ENCODE results near the gene GRAMD2A.

Gene GRAMD2A

DNA sequence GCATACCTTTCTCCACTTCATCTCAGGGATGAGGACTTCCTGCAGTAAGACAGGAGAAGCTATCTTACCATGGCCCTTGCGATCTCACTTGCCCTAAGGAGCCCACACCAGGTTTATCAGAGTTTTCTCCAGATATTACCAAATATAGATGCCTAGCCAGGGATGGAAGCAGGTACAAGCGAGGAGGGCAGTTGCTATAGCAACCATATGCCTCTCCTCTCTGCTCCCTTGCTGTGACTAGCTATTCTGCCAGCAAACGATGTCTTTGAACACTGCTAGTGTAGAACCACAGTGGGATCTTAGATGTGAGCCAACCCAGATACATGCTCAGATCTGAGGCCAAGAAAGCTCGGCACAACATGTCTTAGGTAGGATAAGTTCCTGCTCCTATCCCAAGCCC, 33.9 kb downstream of the GRAMD2A start:
- DNase-seq = no peak

DNA sequence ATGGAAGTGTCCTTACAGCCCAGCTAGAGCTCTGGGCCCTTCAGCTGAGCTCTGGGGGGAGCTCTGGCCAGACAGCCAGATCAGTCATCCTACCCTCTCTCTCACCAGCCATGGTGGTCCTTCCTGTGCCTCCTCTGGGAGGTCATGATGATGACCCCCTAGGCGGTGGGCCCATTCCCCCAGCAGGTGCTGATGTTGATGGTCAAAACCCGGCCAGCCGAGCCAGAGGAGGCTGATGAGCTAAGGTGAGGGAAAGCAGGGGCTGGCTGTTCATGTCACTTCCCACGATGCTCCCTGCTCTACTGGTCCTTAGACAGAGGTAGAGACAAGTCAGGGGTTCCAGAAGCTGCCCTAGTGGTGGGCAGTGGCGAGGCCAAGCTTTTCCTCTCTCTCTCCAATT, 35.0 kb downstream of the GRAMD2A start:
- DNase-seq = no peak

DNA sequence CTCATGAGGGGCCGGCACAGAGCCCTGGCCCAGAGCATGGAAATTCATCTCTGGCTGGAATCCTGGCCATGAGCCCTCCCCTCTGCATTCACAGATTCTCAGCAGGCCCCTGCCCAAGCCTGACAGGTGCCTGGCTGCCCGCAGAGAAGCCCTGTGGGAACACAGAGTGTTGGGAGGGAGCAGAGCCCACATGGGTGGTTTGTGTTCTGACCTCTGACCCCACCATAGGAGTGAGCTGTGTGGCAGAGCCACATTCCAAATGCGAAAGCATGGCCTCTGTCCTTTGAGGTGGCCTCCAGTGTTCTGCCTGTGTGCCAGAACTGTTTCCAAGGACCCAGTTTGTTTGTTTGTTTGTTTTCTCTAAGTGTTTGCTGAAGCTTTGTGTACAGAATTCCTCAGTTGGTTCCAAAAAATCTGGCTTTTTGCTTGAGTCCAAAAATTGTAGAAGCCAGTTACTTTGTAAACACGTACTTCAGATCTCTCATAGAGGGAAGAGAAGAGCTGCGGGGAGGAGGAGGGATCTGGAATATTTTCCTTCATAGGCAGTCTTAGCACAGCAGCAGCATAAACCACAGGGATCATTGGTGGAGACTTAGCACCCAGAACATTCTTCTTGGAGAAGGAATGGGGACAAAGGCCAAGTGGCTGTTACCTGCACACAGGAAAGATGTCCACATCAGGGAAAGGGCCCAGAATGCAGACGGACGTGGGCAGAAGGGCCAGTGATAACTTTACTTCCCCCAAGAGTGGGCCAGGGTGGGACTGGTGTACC, 36.0 kb downstream of the GRAMD2A start:
- no peak for DNase-seq

DNA sequence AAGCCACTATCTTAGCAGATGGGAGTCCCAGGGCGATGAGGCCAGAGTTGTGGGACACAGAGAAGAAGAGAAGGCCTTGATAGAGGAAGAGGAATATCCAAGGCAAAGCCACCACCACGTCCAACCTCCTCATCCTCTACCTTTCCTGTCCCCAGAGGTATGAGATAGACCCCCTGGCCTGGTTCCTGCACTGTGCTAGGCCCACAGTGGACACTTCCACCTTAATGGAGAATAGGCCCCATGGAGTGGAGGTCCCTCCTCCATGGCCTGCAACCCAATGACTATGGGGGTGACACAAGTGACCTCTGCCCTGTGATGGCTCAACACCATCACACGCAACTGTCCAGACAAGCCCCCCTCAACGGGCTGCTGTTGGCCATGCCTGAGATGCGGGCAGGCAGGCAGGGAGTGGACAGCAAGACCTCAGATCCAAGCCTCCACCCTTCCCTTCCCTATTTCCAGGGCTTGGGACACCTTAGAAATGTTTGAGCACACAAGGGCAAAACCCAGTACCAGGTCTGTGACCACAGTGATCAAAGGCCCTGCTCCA, 36.8 kb downstream of the GRAMD2A start:
- no peak for DNase-seq

DNA sequence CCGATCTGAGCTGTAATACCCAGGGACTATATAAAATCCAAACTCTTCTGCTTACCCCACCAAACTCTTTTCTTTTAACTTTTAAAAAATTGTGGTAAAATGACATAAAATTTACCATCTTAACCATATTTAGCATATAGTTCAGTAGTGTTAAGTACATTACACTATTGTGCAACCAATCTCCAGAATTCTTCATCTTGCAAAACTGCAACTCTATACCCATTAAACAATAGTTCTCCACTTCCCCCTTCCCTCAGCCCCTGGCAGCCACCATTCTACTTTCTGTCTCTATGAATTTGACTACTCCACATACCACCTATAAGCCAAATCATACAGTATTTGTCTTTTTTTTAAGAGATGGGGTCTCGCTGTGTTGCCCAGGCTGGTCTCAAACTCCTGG, 40.7 kb downstream of the GRAMD2A start:
- DNase-seq = no peak

DNA sequence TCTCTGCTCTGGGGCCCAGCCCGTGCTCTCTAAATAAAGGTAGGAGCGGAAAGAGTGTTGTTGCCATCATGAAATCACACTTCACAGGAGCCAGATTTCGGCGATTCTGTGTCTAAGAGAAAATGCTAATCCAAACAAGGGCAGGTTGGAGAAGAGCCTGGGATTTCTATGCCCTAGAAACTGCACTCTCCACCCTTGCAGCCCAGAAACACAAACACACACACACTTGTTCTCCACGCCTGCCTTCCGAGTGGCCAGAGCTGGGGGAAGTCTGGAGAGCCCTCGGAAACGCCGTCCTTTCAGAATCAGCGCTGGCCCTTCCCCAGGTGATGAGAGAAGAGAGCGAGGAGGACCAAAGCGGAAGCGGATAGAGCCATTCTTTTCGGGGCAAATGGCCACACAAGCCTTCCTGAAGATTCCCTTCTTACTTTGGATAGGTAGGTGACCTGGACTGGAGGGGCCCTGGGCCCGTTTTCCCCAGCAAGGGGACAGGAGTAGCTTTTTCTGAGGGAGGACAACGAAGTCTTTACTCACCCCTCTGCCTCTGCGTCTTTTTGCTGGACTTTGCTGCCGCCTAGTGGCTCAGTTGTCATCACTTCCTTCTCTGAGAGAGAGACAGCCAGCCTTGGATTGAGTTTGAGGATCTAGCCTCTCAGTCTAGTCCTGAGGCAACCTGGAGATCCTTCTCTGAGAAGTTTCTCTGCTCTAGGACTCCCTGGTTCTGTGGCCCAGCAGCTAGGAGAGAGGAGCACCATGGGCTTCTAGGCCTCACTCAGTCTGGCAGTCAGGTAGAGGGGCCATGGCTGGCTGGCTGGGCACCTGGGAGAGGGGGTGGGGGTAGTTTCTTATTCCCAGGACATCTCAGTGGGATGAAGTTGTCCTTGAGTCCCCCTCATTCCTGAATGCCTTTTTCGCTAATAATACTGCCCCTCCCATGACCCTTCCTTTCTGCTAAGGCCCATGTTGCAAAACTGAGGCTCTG, 41.7 kb downstream of the GRAMD2A start:
- DNase-seq = peak; percentile 82 to 86

DNA sequence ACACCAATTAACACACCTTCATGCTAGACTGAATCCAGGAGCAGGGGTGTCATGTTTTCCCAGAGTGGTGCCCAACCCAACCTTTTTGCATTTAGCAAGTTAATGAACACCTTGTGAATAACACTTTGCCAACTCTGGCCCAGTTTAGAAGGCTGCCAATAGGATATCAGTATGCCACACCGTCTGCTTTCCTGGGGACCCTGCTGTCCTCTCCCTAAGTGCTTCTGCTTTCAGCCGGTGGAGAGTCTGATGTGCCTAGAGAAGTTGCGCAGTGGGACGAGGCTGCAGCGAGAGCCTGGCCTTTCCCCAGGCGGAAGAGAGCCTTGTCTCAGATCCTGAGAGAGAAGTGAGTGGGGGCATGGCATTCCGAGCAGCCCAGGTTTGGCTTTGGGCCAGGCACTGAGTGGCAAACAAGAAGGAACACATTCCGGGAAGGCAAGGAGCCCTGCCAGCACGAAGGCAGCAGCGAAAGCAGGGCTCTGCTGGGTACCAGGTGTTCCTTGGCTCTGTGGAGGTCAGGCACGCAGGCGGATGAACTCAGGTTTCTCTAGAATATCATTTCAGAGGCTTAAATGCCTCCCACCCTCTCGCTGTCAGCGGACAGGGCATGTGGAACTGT, 42.5 kb downstream of the GRAMD2A start:
- DNase-seq = peak in 1 of 2 experiments; percentile 41

DNA sequence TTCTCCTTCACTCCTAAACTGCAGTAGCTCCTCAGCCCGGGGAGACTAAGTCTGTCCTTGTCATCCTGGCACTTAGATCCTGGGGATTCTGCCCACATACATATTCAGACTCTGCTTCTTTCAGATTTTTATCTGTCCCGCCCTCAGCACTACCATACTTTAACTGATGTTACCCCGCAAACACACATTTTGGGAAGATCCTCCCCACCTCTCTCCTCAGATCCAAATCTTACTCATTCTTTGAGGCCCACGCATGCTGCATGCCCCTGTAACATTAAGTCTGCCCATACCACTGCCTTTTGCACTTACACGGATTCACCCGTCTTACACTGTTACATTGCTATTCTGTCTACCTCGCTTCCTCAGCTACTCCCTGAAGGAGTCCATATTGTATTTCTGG, 43.3 kb downstream of the GRAMD2A start:
- DNase-seq = no peak

DNA sequence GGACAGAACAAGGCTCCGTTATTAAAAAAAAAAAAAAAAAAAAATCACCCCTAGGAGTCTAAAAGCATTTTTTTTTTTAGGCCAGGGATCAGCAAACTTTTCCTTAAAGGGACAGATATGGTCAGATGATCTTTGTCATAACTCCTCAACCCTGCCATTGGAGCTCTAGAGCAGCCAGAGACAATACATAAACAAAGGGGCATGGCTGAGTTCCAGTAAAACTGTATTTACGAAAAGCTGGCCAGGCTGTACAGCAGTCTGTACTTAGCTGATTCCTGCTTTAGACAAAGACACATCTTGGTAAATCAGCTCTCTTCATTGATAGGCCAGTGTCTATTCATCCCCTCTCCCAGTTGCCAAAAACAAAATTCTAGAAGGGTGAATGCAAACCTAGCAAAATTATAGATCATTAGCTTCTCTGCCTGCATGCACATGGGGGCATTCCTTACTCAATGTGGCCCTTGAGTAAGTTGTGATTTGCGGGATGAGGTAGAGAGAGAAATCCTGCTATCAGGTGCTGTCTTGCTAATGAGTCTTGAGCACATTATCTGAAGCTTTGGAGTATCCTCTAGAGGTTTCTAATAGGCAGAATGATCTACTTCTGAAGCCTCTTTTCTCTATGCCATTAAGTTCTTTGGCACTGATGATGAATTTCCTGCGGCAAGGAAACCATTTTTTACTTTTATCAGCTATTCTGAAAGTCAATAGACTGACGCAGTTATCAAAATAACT, 44.2 kb downstream of the GRAMD2A start:
- DNase-seq = no peak

DNA sequence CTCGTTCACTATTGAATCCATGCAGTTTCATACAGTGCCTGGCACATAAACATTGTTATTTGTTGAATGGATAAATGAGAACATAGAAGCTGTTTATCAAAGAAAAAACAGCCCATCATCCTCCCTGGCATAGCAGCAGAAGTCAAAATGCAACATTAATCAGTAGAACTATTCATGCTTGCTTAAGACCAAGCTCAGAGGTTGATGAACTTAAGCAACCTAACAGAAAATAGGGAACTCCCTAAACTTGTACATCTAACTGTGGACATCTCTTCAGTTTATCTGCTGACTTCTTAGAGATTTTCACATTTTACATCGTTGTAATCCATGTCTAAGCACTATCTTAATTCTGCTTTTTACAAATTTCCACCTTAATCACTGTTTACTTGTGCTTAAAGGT, 50.2 kb downstream of the GRAMD2A start:
- DNase-seq = no peak

DNA sequence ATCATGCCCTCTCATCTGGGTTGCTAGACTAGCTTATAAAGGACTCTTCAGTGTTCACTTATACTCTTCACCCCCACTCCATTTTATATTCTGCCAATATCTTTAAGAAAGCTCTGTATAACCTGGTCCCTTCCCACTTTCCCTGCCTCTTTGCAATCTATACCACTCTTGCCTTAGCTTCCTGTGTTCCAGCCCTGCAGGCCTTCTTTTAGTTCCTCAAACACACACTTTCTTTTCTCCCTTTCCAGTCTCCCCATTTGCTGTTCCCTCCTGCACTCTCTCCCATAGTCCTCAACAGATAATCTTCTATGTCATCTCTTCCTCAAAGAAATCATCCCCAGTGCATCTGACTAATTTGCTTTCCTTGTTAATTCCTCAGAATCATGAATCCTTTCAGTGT, 50.7 kb downstream of the GRAMD2A start:
- no peak for DNase-seq

DNA sequence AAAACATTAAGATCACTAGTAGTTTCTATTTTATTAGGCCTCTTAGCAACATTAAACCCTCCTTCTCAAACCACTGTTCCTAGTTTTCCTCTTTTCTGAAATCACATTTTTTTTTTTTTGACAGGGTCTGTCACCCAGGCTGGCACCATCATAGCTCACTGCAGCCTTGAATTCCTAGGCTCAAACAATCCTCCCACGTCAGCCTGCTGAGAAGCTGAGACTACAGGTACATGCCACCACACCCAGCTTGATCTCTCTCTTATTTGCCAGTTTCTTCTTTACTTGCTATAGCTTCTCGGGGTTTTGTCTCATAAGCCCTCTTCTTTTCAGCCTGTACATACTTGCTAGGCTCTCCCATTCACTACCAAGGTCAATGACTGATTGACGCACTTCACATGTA, 51.4 kb downstream of the GRAMD2A start:
- no peak for DNase-seq

DNA sequence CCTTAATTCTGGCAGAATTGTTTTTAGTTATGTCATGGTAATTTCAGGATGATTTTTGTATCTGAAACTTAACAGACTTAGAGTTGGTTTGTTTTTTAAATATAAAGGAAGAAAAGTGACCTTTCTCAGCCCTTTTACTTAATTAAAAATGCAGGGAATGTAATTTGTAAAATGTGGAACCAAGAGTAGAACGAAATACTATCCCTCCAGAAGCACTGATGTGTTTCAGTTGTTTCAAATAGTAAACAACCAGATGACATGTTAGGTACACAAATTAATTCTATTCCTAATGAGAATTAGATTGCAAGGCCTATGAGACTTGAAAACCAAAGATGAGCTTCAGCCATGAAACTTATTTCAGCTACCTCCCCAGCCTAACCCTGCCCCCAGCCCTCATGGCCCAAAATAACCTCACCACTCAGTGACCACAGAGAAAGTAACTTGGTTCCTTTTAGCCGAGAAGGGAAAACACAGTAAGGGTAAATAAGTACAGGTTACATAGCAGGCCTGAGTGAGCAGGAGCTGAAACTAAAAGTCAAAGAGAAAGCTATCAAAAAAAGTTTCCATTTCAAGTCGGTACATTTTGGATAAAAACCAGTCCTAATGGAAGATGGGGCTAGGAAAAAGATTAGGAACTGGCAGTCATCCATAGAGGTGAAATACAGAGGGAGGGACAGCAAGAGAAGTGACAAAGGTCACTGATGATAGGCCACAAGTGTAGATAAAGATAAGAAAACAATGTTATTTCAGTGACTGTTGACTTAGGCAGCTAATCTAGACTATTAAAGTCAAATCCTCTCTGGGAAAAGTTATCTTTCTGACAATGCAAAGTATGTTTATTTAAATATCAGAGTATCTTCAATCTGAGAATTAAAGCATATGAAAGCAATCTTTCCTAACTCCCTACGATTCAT, 56.2 kb downstream of the GRAMD2A start:
- no peak for DNase-seq

DNA sequence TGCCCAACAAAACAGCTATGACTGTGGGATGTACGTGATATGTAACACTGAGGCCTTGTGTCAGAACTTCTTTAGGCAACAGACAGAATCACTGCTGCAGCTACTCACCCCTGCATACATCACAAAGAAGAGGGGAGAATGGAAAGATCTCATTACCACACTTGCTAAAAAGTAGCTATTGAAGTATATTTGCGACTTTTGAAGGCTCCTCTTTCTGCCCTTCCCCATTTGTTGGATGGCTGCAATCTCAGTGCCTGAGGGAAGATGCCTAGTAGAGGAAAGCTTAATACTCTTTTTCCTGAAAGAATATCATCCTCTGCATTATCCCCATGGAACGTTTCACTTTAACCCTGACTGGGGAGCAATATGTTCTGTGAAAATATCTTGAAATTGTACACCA, 57.5 kb downstream of the GRAMD2A start:
- no peak for DNase-seq

DNA sequence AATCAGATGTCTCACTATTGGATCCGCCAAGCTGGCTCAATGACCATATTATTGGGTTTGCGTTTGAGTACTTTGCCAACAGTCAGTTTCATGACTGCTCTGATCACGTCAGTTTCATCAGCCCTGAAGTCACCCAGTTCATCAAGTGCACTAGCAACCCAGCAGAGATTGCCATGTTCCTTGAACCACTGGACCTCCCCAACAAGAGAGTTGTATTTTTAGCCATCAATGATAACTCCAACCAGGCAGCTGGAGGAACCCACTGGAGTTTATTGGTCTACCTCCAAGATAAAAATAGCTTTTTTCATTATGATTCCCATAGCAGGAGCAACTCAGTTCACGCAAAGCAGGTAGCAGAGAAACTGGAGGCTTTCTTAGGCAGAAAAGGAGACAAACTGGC, 57.9 kb downstream of the GRAMD2A start:
- DNase-seq = no peak

DNA sequence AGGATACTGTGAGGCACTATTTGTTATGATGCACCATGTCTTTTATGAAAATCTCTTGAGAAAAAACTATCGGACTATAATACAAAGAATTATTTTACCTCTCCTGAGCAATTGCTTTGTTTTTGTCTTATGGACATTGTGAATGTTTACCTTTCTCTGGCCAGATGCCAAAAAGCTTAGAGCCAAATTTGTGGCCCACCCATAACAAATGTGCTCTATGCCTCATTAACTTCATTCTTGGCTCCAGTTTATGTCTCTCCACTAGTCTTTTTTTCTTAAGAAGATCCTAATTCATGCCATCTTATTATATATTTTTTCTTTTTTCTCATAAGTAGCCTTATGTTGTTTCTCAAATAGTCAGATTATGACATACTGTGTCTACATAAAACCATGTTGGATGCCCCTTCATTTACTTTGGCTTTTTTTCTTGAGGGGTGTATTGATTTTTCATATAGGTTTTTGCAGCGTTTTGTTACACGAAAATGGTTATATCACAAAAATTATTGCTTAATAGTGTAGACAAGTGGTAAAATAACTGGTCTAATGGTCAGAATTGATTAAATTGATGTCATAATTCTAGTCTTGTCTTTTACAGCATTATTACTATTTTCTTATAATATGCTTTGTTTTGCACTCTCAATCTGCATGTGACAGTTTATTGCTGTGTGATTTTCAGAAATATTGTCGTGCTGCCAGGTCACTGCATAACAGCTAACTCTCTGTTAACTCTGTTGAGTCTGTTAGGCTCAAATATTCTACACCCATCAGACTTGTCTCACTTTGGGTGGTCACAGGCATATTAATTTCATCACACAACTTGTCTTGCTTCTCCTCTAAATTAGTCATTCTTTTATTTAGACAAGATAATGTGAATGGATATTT, 61.2 kb downstream of the GRAMD2A start:
- DNase-seq = peak; percentile 78 to 90

DNA sequence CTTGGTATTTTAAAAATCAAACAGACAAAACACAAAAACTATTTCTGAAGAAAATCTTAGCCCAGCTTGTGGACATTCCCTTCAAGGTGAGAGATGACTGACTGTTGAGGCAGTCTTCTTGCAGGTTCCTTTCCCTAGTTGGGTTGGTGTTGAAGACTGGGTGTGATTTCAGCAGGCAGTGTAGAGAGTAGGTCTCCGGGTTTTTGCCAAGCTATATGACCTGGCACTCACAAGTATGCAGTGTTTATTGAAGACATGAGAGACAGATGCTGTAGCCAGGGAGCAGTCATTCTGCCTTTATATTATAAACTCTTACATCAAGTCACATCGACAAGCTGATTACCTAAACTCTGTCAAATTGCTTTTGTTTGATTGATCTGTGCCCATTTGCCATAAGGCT, 61.9 kb downstream of the GRAMD2A start:
- DNase-seq = peak; percentile 21 to 75

DNA sequence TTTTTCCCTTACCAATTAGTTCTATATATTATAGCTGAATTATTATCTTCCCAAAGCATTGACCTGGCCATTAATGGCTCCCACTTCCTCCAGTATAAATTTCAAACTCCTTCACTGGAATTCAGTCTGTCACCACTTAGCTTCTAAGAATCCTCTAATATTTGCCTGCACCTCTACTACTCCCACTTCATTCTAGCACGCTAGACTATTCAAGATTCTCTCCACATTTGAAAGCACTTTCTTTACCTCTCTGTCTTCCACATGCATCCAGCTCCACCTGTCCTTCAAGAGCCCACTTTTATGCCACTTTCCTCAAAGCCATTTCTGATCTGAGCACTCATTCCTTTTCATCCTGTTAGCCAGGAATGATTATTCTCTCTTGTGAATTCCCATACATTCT, 64.4 kb downstream of the GRAMD2A start:
- no peak for DNase-seq

DNA sequence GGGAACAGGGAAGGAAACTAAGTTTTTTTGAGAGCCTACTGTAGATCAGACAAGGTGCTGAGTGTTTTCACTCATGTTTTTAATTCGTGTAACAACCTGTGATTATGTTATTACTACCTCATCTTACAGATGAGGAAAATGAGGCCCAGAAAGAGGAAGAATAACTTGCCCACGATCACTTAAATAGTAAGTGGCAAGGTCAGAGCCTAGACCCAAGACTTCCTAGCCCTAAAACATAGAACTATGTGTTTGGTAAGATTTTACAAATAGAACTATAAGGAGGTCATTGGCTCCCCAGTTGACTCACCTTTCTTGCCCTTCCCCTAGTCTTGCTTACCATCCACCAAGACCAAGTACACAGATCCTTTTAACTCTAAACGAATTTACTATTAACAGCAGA, 65.7 kb downstream of the GRAMD2A start:
- DNase-seq = no peak

DNA sequence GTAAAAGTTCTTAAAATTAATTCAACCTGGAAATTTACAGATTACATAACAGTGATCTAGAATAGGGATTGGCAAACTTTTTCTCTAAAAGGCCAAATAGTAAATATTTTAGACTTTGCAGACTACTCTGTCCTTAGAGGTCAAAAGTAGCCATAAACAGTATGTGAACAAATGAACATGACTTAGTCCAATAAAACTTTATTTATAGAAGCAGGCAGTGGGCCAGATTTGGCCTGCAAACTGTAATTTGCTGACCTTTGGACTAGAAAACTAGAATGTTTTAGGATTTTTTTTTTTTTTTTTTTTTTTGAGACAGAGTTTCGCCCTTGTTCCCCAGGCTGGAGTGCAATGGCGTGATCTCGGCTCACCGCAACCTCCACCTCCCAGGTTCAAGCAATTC, 67.3 kb downstream of the GRAMD2A start:
- no peak for DNase-seq

Measured in NCI-H2081 (cell line).